Heart left ventricle (tissue), 16 donors: Measurements from ENCODE around the gene ARHGEF28. TPM values are rescaled to one million over a fixed set of nuclear protein-coding genes. Genes with fewer than 3 reads are reported as not detected.

Source experiments
- ATAC-seq, 4 donors: fragments of 200-7000 bp; cut with Tn5 transposase; one replicate each; pipeline ENCODE4 v1.9.1; 2020 to 2022; ENCODE audit warnings: moderate library complexity in 4 of 4, mild to moderate bottlenecking in 3 of 4, moderate number of reproducible peaks in 1 of 4
- DNase-seq, 5 donors: peaks; one replicate each; pipeline ENCODE4 v3.0.0-alpha.2; 2020
- H3K27ac ChIP-seq, 12 donors: fragments of 200-600 bp; sonication (generic) in 4 of 12; one replicate each; pipeline versions ENCODE4 v1.5.0 to v1.8.0; 2016 to 2022; ENCODE audit warnings: mild to moderate bottlenecking in 2 of 12
- H3K27me3 ChIP-seq, 9 donors: fragments of 200-600 bp; sonication (generic) in 2 of 9; one replicate each; pipeline versions ENCODE4 v1.5.1 to v1.8.0; 2016 to 2022; ENCODE audit warnings: mild to moderate bottlenecking in 3 of 9
- H3K36me3 ChIP-seq, 9 donors: fragments of 200-600 bp; sonication (generic) in 2 of 9; one replicate each; pipeline versions ENCODE4 v1.5.0 to v1.8.0; 2018 to 2022; ENCODE audit warnings: mild to moderate bottlenecking in 2 of 9
- H3K4me1 ChIP-seq, 12 donors: fragments of 200-600 bp; sonication (generic) in 4 of 12; one replicate each; pipeline versions ENCODE4 v1.5.0 to v1.8.0; 2016 to 2022; ENCODE audit warnings: mild to moderate bottlenecking in 3 of 12
- H3K4me3 ChIP-seq, 12 donors: fragments of 200-600 bp; sonication (generic) in 4 of 12; one replicate each; pipeline versions ENCODE4 v1.5.0 to v1.8.0; 2017 to 2022; ENCODE audit warnings: mild to moderate bottlenecking in 9 of 12, moderate library complexity in 4 of 12
- H3K9me3 ChIP-seq, 12 donors: fragments of 200-600 bp; sonication (generic) in 4 of 12; one replicate each; pipeline versions ENCODE4 v1.5.0 to v1.8.0; 2016 to 2022; ENCODE audit warnings: mild to moderate bottlenecking in 1 of 12
- POLR2A ChIP-seq, 2 donors: fragments of 450-650 bp; IDR thresholded peaks; one replicate each; pipeline ENCODE4 v1.6.1; 2017; ENCODE audit warnings: antibody characterized with exemption in 2 of 2, mild to moderate bottlenecking in 2 of 2, moderate library complexity in 2 of 2
- WGBS, 4 donors: extraction: QIAGEN DNeasy Blood & Tissue Kit in 2 of 4; methylation state at CpG; one replicate each; pipeline versions ENCODE4 v1.1.5 to v1.1.7; 2013 to 2018; 5-methylcytosine and 5-hydroxymethylcytosine counted together
- intact Hi-C, 10 donors: fragments of 100-400 bp; cut with DNase I; formaldehyde crosslinking; loops; one replicate each; pipeline versions ENCODE4 v1.11.1 to v1.14.2; 2022
- polyA plus RNA-seq, 2 donors: library from polyadenylated mRNA; stranded (reverse); fragments of 200-250 nt; gene quantifications; one replicate each; pipeline ENCODE4 v1.2.3, GENCODE V29; 2013
- total RNA-seq, 9 donors: library from RNA; depleted of rRNA in 2 of 9; stranded (reverse); fragments of >200 nt in 2 of 9; fragmentation: NEBNext Ultra II Directional in 3 of 9; extraction: Animal tissue kit (Norgen Biotek cat#: 25700) in 3 of 9; gene quantifications; one replicate each; pipeline versions ENCODE4 v1.1.0 to v1.2.4, GENCODE V29; 2016 to 2023
- TF ChIP-seq, protein P1 (sequence below), 12 donors: fragments of 200-600 bp; sonication (generic) in 4 of 12; IDR thresholded peaks; one replicate each; pipeline versions ENCODE4 v1.5.0 to v1.8.0; 2018 to 2022; ENCODE audit warnings: antibody characterized with exemption in 12 of 12, mild to moderate bottlenecking in 5 of 12
- donor health status: ischemic (EF 13 %, LVEDD 7.1; RV severe dilation, severe dysfunction).
- donor health status: healthy with polysubstance abuse.
- donor health status: DM: no; HTN: yes; CAD: no.
- donor health status: DM: no; HTN: no; CAD: no.
- donor health status: ischemic (EF 25% LVEDD 6.9; RV normal size, moderate dysfunction).
- donor health status: ischemic (EF 25% LVEDD 5.7; RV mildly dilated, moderate dysfunction).
- donor health status: healthy.
- donor health status: DM: yes; HTN: yes; CAD: no.
- donor health status: ischemic (EF 35%, LVEDD 5.7; RV mildly dilated, moderate dysfunction).
- donor health status: nonischemic (EF 11% LVEDD 7.7; RV severe dilation, severe dysfunction).
- donor health status: DM: yes; HTN: yes; CAD: no.
- donor health status: PGD.
- donor health status: ischemic (EF 29% LVEDD 5.4; RV normal size, mild dysfunction).
- donor health status: nonischemic (EF 23%, LVEDD 6.1; RV moderate dilation, normal function).

The ARHGEF28 gene
- total and polyA plus RNA-seq, 11 donors = 0.51 to 7.7 (median 1.7) TPM

DNA sequence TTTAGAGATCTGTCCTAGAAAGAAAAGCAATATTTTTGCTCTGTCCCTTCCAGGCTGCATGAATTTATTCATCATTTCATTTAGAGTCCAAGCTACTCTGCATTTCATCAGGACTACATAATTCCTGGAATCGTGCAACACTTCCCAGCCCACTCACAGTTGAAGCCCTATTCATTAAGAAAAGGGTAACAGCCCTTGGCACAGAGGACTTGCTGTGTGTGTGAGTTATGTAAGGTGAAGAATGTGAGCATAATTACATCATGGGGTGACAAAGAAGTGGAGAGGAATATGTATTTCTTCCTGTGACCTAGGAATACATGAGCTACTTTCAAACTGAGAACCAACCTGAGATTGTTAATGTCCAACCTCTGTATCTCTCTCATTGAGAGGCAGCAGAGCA lies 317.4 kb downstream of the ARHGEF28 start:
- WGBS, 4 donors = 69 to 82% (median 76%) methylated on average over 1 of the region's 1 CpG
- peaks cover 0 to 2% (median 0%) of the 10 kb centered on the region in 9 donors for H3K27me3 ChIP-seq
- intact Hi-C loops = no loop called here
- H3K27ac ChIP-seq = no peak overlapping the region
- no peak for DNase-seq
- H3K9me3 ChIP-seq = peaks cover 0 to 27% (median 0%) of the 10 kb centered on the region in 12 donors
- H3K4me1 ChIP-seq = peaks cover 0 to 7% (median 0%) of the 10 kb centered on the region in 12 donors
- no peak for TF ChIP-seq POLR2A (IDR thresholded peaks at IDR 0.05)
- TF ChIP-seq, protein P1, sequence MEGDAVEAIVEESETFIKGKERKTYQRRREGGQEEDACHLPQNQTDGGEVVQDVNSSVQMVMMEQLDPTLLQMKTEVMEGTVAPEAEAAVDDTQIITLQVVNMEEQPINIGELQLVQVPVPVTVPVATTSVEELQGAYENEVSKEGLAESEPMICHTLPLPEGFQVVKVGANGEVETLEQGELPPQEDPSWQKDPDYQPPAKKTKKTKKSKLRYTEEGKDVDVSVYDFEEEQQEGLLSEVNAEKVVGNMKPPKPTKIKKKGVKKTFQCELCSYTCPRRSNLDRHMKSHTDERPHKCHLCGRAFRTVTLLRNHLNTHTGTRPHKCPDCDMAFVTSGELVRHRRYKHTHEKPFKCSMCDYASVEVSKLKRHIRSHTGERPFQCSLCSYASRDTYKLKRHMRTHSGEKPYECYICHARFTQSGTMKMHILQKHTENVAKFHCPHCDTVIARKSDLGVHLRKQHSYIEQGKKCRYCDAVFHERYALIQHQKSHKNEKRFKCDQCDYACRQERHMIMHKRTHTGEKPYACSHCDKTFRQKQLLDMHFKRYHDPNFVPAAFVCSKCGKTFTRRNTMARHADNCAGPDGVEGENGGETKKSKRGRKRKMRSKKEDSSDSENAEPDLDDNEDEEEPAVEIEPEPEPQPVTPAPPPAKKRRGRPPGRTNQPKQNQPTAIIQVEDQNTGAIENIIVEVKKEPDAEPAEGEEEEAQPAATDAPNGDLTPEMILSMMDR (IDR thresholded peaks at IDR 0.05) = no peak
- H3K4me3 ChIP-seq = no peak overlapping the region
- H3K36me3 ChIP-seq = no peaks in the 10 kb centered on the region
- ATAC-seq = peak in 1 of 4 donors; percentile 52

DNA sequence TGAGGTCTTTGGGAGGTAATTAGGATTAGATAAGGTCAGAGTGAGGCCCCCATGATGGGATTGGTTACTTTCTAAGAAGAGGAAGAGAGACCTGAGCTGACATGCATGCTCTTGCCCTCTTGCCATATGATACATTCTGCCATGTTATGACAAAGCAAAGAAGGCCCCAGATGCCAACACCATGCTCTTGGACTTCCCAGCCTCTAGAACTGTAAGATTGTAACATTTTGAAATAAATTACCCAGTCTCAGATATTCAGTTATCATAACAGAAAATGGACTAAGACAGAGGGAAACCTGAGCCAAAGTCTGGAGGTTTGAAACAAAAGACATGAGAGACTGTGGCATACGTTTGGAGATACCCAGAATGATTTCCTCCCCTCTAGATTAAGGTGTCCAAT lies 318.6 kb downstream of the ARHGEF28 start:
- Histone ChIP-seq H3K27ac (no peak overlapping the region), H3K9me3 (peaks cover 0 to 27% (median 0%) of the 10 kb centered on the region in 12 donors), H3K4me1 (peaks cover 0 to 18% (median 2%) of the 10 kb centered on the region in 12 donors), H3K36me3 (no peaks in the 10 kb centered on the region), H3K27me3 (peaks cover 0 to 2% (median 0%) of the 10 kb centered on the region in 9 donors), H3K4me3 (no peak overlapping the region)
- no peak for TF ChIP-seq POLR2A (IDR thresholded peaks at IDR 0.05)
- TF ChIP-seq, protein P1 (IDR thresholded peaks at IDR 0.05) = no peak
- no peak for ATAC-seq
- 80 to 89% (median 86%) methylated on average over 1 of the region's 1 CpG for WGBS, 4 donors
- DNase-seq = no peak
- intact Hi-C loops = no loop called here

- WGBS, 4 donors = 91 to 92% (median 92%) methylated on average over 7 of the region's 7 CpGs
- ATAC-seq (no peak), DNase-seq (no peak)
- TF ChIP-seq, protein P1 (IDR thresholded peaks at IDR 0.05) = peak in 3 of 12 donors; percentile 12 to 24 (median 17)
- no peak for TF ChIP-seq POLR2A (IDR thresholded peaks at IDR 0.05)
- H3K4me1 ChIP-seq = peaks cover 0 to 19% (median 2%) of the 10 kb centered on the region in 12 donors
- no peak overlapping the region for H3K4me3 ChIP-seq
- H3K9me3 ChIP-seq = peaks cover 0 to 27% (median 0%) of the 10 kb centered on the region in 12 donors
- no peaks in the 10 kb centered on the region for H3K36me3 ChIP-seq
- no peak overlapping the region for H3K27ac ChIP-seq
- H3K27me3 ChIP-seq = peaks cover 0 to 2% (median 0%) of the 10 kb centered on the region in 9 donors
- intact Hi-C loops = no loop called here
Measured at GRCh38 chr5:73945505-73945904, 319.5 kb downstream of the ARHGEF28 start.

DNA sequence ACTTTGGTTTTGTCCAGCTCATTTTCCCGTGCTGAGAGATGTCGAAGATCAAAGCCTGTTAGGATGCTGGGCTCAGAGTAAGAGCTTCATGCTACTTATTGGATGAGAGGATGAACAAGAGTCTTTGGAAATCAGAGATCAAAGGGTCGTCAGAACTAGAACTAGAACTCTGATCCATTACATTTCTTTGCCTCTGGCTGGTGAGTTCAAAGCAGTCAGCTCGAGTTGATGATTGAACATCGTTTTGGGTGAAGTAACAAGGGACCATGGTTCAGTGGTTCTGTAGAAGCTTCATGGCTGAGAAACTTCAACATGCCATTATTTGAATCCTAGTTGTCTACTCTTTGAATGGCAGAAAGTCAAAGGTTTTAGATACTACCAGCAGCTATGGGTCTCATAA lies 320.3 kb downstream of the ARHGEF28 start:
- Histone ChIP-seq H3K4me3 (no peak overlapping the region), H3K4me1 (peaks cover 0 to 19% (median 2%) of the 10 kb centered on the region in 12 donors), H3K36me3 (no peaks in the 10 kb centered on the region), H3K9me3 (peaks cover 0 to 27% (median 0%) of the 10 kb centered on the region in 12 donors), H3K27ac (no peak overlapping the region), H3K27me3 (peaks cover 0 to 2% (median 0%) of the 10 kb centered on the region in 9 donors)
- TF ChIP-seq POLR2A (IDR thresholded peaks at IDR 0.05) = no peak
- TF ChIP-seq, protein P1 (IDR thresholded peaks at IDR 0.05) = no peak
- ATAC-seq = no peak
- WGBS, 4 donors = 82 to 89% (median 87%) methylated on average over 5 of the region's 5 CpGs
- no peak for DNase-seq
- intact Hi-C loops = no loop called here
